ENCODE results near the gene KIF1C.

Gene KIF1C

DNA sequence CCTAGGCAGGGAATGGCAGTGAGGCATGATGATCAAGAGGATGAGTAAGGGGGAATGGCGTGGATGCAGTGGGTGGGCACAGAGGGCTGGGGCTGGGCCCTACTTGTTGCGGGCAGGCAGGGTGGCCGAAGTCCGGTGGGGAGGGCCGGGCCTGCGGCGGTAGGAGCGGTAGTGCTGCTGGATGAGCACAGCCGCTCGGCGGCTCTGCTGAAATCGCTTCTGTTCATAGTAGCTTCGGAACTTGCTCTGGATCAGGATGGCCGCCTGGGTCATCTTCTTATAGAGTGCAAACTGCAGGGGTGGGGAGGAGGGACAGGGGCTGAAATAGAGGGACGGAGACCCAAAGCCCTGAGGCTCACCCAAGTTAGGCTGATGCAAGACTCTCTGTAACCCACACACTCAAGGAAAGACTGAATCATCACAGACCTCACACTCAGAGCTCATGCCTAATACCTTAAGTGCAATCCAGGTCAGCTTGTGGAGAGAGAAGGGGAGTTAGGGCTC lies 28.7 kb upstream of the KIF1C start:
- DNase-seq (ENCODE audit: low read depth in 3 of 3): peak in 2 of 3 experiments; percentile 23 to 33

- DNase-seq (ENCODE audit: low read depth in 3 of 3): no peak
Measured at GRCh38 chr17:4969551-4970173, 28.1 kb upstream of the KIF1C start.

DNA sequence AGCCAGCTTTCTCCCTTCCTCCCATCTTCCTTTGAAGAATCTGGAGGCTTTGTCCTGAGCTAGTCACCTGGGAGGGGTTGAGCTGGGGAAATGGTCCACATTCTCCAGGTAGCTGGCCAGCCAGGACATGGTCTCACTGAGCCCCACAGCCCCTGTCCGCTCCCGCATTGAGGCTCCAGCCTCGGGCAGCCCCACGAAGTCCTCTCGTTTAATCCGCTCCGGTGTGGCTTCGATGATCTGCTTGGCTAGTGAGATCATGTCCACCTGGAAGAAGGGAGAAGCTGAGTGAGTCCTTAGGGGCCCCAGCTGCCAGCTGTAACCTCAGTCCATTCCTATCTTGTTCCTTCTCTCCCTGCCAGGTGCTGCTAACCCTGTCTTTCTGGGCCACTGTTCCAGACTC lies 27.5 kb upstream of the KIF1C start:
- DNase-seq (ENCODE audit: low read depth in 3 of 3): no peak

GRCh38 chr17:4971826-4972225 lies 25.9 kb upstream of the KIF1C start:
- DNase-seq (ENCODE audit: low read depth in 3 of 3): no peak

GRCh38 chr17:4972322-4972721 lies 25.4 kb upstream of the KIF1C start:
- no peak for DNase-seq (ENCODE audit: low read depth in 3 of 3)

GRCh38 chr17:4972752-4973151 lies 25.0 kb upstream of the KIF1C start:
- no peak for DNase-seq (ENCODE audit: low read depth in 3 of 3)

GRCh38 chr17:4973256-4974114 lies 24.3 kb upstream of the KIF1C start:
- no peak for DNase-seq (ENCODE audit: low read depth in 3 of 3)

- no peak for DNase-seq (ENCODE audit: low read depth in 3 of 3)
Measured at GRCh38 chr17:4974115-4974670, 23.6 kb upstream of the KIF1C start.

DNA sequence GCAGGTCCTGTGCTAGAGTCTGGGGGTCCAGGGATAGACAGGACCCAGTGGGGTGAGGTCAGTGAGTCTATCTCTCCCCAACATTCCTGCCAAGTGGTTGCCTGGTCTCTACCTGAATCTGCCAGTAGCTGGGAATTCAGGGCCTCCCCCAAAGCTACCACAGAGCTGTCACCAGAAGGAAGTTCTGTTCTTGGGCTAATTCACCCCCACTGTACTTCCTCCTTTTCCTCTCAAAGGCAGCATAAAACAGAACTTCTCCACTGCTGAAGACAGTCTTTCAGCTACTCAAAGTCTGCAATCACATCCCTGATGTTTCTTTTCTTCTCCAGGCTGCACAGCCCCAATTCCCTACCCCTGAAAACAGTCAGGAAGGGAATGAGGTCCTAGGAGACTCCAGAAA lies 19.0 kb upstream of the KIF1C start:
- DNase-seq (ENCODE audit: low read depth in 3 of 3): no peak

- no peak for DNase-seq (ENCODE audit: low read depth in 3 of 3)
Measured at GRCh38 chr17:4980644-4981216, 17.0 kb upstream of the KIF1C start.

- DNase-seq (ENCODE audit: low read depth in 3 of 3): no peak
Measured at GRCh38 chr17:4982305-4982704, 15.4 kb upstream of the KIF1C start.

DNA sequence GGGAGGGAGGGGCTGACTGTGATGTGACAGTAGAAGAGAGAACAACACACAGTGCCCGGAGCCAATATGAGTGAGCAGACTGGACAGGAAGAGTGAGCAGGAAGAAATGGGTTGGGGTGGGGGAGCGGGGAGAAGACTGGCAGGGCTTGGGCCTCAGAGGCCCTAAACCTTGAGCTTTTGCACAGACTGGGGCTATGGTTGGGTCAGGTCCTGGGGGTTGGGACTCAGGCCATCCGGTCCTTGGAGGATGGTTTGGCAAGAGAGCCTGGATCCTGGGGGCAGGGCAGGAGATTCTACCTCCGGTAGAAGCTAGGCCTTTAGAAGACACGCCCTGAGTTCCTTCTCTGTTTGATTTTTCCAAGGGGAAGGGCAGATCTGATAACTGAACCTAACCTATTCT lies 11.3 kb upstream of the KIF1C start:
- no peak for DNase-seq (ENCODE audit: low read depth in 3 of 3)

- DNase-seq (ENCODE audit: low read depth in 3 of 3): peak; percentile 73 to 89 (median 76)
Measured at GRCh38 chr17:4986951-4987766, 10.6 kb upstream of the KIF1C start, which contains the start of gene CAMTA2. Gene CAMTA2, minus strand, starts transcription at chr17:4987675. Its CDS starts 1,453 bp downstream, at chr17:4986222.

- DNase-seq (ENCODE audit: low read depth in 3 of 3): no peak
Measured at GRCh38 chr17:4987767-4988567, 9.8 kb upstream of the KIF1C start.

DNA sequence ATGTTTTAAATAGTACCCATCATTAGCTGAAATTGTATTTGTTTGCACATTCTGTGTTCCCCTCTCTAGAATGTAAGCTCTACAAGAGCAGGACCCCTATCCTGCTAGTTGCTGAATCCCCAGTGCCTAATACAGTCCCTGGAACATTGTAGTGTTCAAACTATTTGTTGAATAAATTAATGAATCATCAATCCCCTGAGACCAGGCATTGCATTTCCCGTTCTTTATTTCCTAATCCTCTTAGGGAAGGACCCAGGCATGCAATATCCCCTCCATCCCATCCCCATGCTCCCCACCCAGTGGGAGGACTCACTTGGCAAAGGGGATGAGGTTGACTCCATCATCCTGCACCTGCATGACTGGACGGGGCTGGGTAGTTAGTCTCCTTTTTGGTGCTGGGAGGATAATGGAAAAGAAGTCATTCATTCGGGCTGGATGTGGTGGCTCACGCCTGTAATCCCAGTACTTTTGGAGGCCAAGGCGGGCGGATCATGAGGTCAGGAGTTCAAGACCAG lies 3.6 kb upstream of the KIF1C start:
- no peak for DNase-seq (ENCODE audit: low read depth in 3 of 3)

DNA sequence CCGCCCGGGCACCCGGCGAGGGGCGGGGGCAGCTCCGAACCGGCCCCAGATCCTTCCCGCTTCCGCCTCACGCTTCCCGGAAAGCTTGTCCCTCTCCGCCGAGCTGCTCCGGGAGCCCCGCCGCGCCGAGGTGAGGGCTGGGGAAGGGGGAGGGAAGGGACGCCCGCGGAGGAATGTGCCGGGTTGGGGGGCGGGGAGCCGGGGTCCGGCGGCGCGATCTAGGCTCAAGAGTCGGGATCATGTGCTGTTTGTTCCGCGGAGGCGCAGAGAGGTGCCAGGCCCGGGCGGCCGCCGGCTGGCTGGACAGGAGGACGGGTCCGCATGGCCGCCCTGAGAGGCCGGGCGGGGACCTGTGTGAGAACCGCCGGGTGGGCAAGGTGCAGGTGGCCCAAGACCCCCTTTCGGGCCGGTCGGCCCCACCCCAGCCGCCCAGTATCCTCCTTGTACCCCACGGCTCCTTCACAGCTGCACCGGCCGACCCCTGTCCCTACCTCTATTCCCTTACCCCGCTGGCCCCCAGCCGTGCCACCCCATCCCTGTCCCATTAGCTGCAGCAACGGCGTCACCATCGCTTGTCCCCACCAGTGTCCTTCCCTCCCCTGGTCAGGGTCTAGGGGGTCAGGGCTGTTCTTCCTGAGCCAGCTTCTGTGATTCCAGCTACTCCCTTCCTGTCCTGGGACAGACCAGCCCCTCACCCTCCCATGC lies 429 bp downstream of the KIF1C start:
- no peak for DNase-seq (ENCODE audit: low read depth in 3 of 3)

- no peak for DNase-seq (ENCODE audit: low read depth in 3 of 3)
Measured at GRCh38 chr17:4998732-4999429, 1.1 kb downstream of the KIF1C start.

GRCh38 chr17:4999430-5000093 lies 1.8 kb downstream of the KIF1C start:
- DNase-seq (ENCODE audit: low read depth in 3 of 3): no peak

DNA sequence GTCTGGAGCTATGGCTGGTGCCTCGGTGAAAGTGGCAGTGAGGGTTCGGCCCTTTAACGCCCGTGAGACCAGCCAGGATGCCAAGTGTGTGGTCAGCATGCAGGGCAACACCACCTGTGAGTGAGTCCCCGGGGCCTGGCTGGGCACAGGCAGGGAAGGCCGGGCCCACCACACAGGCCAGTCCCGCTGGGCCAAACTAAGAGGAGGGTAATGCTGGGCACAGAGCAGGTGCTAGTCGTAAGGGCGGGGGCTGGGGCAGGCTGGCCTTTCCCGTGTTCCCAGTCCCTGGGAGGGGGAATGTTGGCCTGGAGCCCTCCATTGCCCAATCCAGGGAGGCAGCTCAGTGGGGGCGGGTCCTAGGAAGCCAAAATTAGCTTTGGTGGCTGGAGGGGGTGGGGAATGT lies 2.5 kb downstream of the KIF1C start:
- DNase-seq (ENCODE audit: low read depth in 3 of 3): no peak

Measured in stimulated activated CD4-positive, alpha-beta T cell treated with anti-CD3 and anti-CD28 coated beads, TNF-alpha, amount 100 ng/mL, for 4 hours (primary cell).